Nephron progenitor cell (in vitro differentiated cells): Measurements from ENCODE around the gene TASOR2.

Source experiments
- DNase-seq: peaks from one replicate; pipeline ENCODE4 v3.0.0; 2021
- H3K27ac Mint-ChIP-seq: 2 replicates; pipeline ENCODE4 v1.8.0; 2021; ENCODE audit warnings: mild to moderate bottlenecking, moderate library complexity, mixed read lengths
- H3K27me3 Mint-ChIP-seq: 2 replicates; pipeline ENCODE4 v1.8.0; 2021; ENCODE audit warnings: mild to moderate bottlenecking, low read depth, mixed read lengths; ENCODE audit not compliant: poor library complexity
- H3K36me3 Mint-ChIP-seq: 2 replicates; pipeline ENCODE4 v1.8.0; 2021; ENCODE audit warnings: low read depth, mixed read lengths
- H3K4me1 Mint-ChIP-seq: 2 replicates; pipeline ENCODE4 v1.8.0; 2021; ENCODE audit warnings: mixed read lengths
- H3K4me3 Mint-ChIP-seq: 2 replicates; pipeline ENCODE4 v1.8.0; 2021; ENCODE audit warnings: mild to moderate bottlenecking, moderate library complexity, mixed read lengths
- H3K9me3 Mint-ChIP-seq: 2 replicates; pipeline ENCODE4 v1.8.0; 2021; ENCODE audit warnings: mild to moderate bottlenecking, moderate library complexity, mixed read lengths
- CTCF ChIP-seq: fragments of 200-600 bp; sonication (generic); IDR thresholded peaks from 2 replicates; pipeline ENCODE4 v1.5.0; 2021; ENCODE audit warnings: antibody characterized with exemption

TASOR2 gene

GRCh38 chr10:5670662-5671375, 13.8 kb upstream of the TASOR2 start:
- DNase-seq = no peak
- Mint-ChIP-seq H3K4me3 (no peak overlapping the region), H3K27me3 (peaks cover 53% of the 10 kb centered on the region), H3K27ac (no peak overlapping the region), H3K36me3 (peaks cover 6% of the 10 kb centered on the region), H3K9me3 (peaks cover 26% of the 10 kb centered on the region), H3K4me1 (peaks cover 8% of the 10 kb centered on the region)
- TF ChIP-seq CTCF = no peak

- DNase-seq = no peak
- H3K4me3 Mint-ChIP-seq = no peak overlapping the region
- H3K36me3 Mint-ChIP-seq = peaks cover 6% of the 10 kb centered on the region
- H3K27me3 Mint-ChIP-seq = peaks cover 72% of the 10 kb centered on the region
- no peak overlapping the region for H3K27ac Mint-ChIP-seq
- peaks cover 14% of the 10 kb centered on the region for H3K9me3 Mint-ChIP-seq
- H3K4me1 Mint-ChIP-seq = no peaks in the 10 kb centered on the region
- TF ChIP-seq CTCF = no peak
These were observed 6.1 kb upstream of the TASOR2 start for GRCh38 chr10:5678397-5679036.

- Mint-ChIP-seq H3K4me1 (no peaks in the 10 kb centered on the region), H3K36me3 (peaks cover 6% of the 10 kb centered on the region), H3K27ac (no peak overlapping the region), H3K4me3 (no peak overlapping the region), H3K9me3 (peaks cover 12% of the 10 kb centered on the region), H3K27me3 (peaks cover 76% of the 10 kb centered on the region)
- TF ChIP-seq CTCF = no peak
- no peak for DNase-seq
These were observed 5.6 kb upstream of the TASOR2 start for GRCh38 chr10:5679037-5679435.

- H3K4me1 Mint-ChIP-seq = no peaks in the 10 kb centered on the region
- DNase-seq = no peak
- TF ChIP-seq CTCF = no peak
- no peak overlapping the region for H3K27ac Mint-ChIP-seq
- H3K9me3 Mint-ChIP-seq = peaks cover 12% of the 10 kb centered on the region
- no peak overlapping the region for H3K4me3 Mint-ChIP-seq
- peaks cover 73% of the 10 kb centered on the region for H3K27me3 Mint-ChIP-seq
- peaks cover under 1% of the 10 kb centered on the region for H3K36me3 Mint-ChIP-seq
These were observed 5.0 kb upstream of the TASOR2 start for GRCh38 chr10:5679606-5680005.

GRCh38 chr10:5681930-5682329, 2.7 kb upstream of the TASOR2 start:
- no peak overlapping the region for H3K4me3 Mint-ChIP-seq
- TF ChIP-seq CTCF = no peak

GRCh38 chr10:5683065-5683464, 1.6 kb upstream of the TASOR2 start:
- Mint-ChIP-seq H3K4me1 (peaks cover 22% of the 10 kb centered on the region), H3K27me3 (peaks cover 57% of the 10 kb centered on the region), H3K9me3 (peaks cover 9% of the 10 kb centered on the region), H3K36me3 (peaks cover 4% of the 10 kb centered on the region), H3K4me3 (no peak overlapping the region), H3K27ac (no peak overlapping the region)
- DNase-seq = no peak
- TF ChIP-seq CTCF = no peak

More at GRCh38 chr10:5681930-5682329, 2.7 kb upstream of the TASOR2 start:
- Mint-ChIP-seq H3K4me1 (peaks cover 17% of the 10 kb centered on the region), H3K27ac (no peak overlapping the region), H3K27me3 (peaks cover 63% of the 10 kb centered on the region), H3K9me3 (peaks cover 9% of the 10 kb centered on the region), H3K36me3 (no peaks in the 10 kb centered on the region)
- no peak for DNase-seq
